Astrocyte of the spinal cord (primary cell): ENCODE data around the gene BCAS4.

ENCODE experiments used
- DNase-seq: peaks from one replicate; pipeline ENCODE4 v3.0.0; 2011; ENCODE audit warnings: low read depth, low spot score
- H3K4me3 ChIP-seq: 2 replicates; pipeline ENCODE4 v1.5.1; 2011; ENCODE audit warnings: low read depth, mild to moderate bottlenecking, low read length, moderate library complexity
- CTCF ChIP-seq: IDR thresholded peaks from 2 replicates; pipeline ENCODE4 v1.5.1; 2012; ENCODE audit warnings: low read depth, mild to moderate bottlenecking, low read length, inconsistent platforms
- in situ Hi-C: cut with HindIII; loops from 2 replicates; pipeline ENCODE4 v1.10.0; 2017; ENCODE audit warnings: low sequenced_read_pairs

BCAS4 gene

GRCh38 chr20:50862546-50862945 lies 67.7 kb downstream of the BCAS4 start:
- in situ Hi-C loops: no loop called here
- no peak overlapping the region for H3K4me3 ChIP-seq
- no peak for DNase-seq
- no peak for TF ChIP-seq CTCF

GRCh38 chr20:50865114-50865513 lies 70.3 kb downstream of the BCAS4 start:
- no peak for TF ChIP-seq CTCF

GRCh38 chr20:50865591-50865990 lies 70.7 kb downstream of the BCAS4 start:
- DNase-seq: no peak
- TF ChIP-seq CTCF: no peak
- no peak overlapping the region for H3K4me3 ChIP-seq
- in situ Hi-C loops: no loop called here

More at GRCh38 chr20:50865114-50865513, 70.3 kb downstream of the BCAS4 start:
- H3K4me3 ChIP-seq: no peak overlapping the region
- in situ Hi-C loops: no loop called here
- DNase-seq: no peak

- DNase-seq: no peak
- TF ChIP-seq CTCF: no peak
- H3K4me3 ChIP-seq: no peak overlapping the region
- in situ Hi-C loops: no loop called here
Observed at GRCh38 chr20:50866036-50866685, 71.3 kb downstream of the BCAS4 start.

GRCh38 chr20:50866831-50867230 lies 72.0 kb downstream of the BCAS4 start:
- H3K4me3 ChIP-seq: no peak overlapping the region
- in situ Hi-C loops: no loop called here
- DNase-seq: no peak
- no peak for TF ChIP-seq CTCF

- no peak for TF ChIP-seq CTCF
- no peak overlapping the region for H3K4me3 ChIP-seq
- DNase-seq: no peak
- in situ Hi-C loops: no loop called here
Observed at GRCh38 chr20:50867805-50868204, 72.9 kb downstream of the BCAS4 start.
